Hepatocyte (in vitro differentiated cells): ENCODE data around the gene ALDH18A1. TPM values are rescaled to one million over a fixed set of nuclear protein-coding genes. Genes with fewer than 3 reads are reported as not detected.

ENCODE experiments used
- DNase-seq: peaks from one replicate; pipeline ENCODE4 v3.0.0-alpha.2; 2016; ENCODE audit warnings: low spot score
- H2AFZ ChIP-seq: fragments of 200-600 bp; sonication (generic); 2 replicates; pipeline ENCODE4 v1.6.0; 2016; ENCODE audit warnings: antibody characterized with exemption, mild to moderate bottlenecking
- H3K27ac ChIP-seq: fragments of 200-600 bp; sonication (generic); 2 replicates; pipeline ENCODE4 v1.5.1; 2016; ENCODE audit warnings: mild to moderate bottlenecking
- H3K27me3 ChIP-seq: fragments of 200-600 bp; sonication (generic); 2 replicates; pipeline ENCODE4 v1.6.1; 2016
- H3K36me3 ChIP-seq: fragments of 200-600 bp; sonication (generic); replicated peaks from 2 replicates; pipeline ENCODE4 v1.5.1; 2016; ENCODE audit warnings: low read depth; ENCODE audit not compliant: insufficient read depth
- H3K4me1 ChIP-seq: fragments of 200-600 bp; sonication (generic); 2 replicates; pipeline ENCODE4 v1.5.1; 2016; ENCODE audit warnings: mild to moderate bottlenecking, moderate library complexity; ENCODE audit not compliant: insufficient read depth
- H3K4me2 ChIP-seq: fragments of 200-600 bp; sonication (generic); 2 replicates; pipeline ENCODE4 v1.6.0; 2016
- H3K4me3 ChIP-seq: fragments of 200-600 bp; sonication (generic); 2 replicates; pipeline ENCODE4 v1.5.1; 2016; ENCODE audit warnings: mild to moderate bottlenecking
- H3K79me2 ChIP-seq: fragments of 200-600 bp; sonication (generic); 2 replicates; pipeline ENCODE4 v1.6.0; 2017; ENCODE audit warnings: mild to moderate bottlenecking
- H3K9me2 ChIP-seq: fragments of 200-600 bp; sonication (generic); replicated peaks from 2 replicates; pipeline ENCODE4 v1.6.0; 2017; ENCODE audit warnings: mild to moderate bottlenecking; ENCODE audit not compliant: insufficient read depth
- H3K9me3 ChIP-seq: fragments of 200-600 bp; sonication (generic); 2 replicates; pipeline ENCODE4 v1.5.1; 2016; ENCODE audit warnings: low read depth, mild to moderate bottlenecking
- H4K20me1 ChIP-seq: fragments of 200-600 bp; sonication (generic); 2 replicates; pipeline ENCODE4 v1.6.0; 2016; ENCODE audit warnings: mild to moderate bottlenecking; ENCODE audit not compliant: insufficient read depth, poor library complexity, severe bottlenecking
- CTCF ChIP-seq: fragments of 200-600 bp; sonication (generic); IDR thresholded peaks from 2 replicates; pipeline ENCODE4 v1.5.1; 2016; ENCODE audit warnings: antibody characterized with exemption, mild to moderate bottlenecking; ENCODE audit not compliant: poor library complexity
- EZH2 ChIP-seq: fragments of 200-600 bp; sonication (generic); IDR thresholded peaks from 2 replicates; pipeline ENCODE4 v1.6.1; 2016; ENCODE audit warnings: antibody characterized with exemption, mild to moderate bottlenecking, borderline replicate concordance
- EZH2phosphoT487 ChIP-seq: fragments of 200-600 bp; sonication (generic); IDR thresholded peaks from one replicate; pipeline ENCODE4 v1.6.1; 2018; ENCODE audit warnings: antibody characterized with exemption, mild to moderate bottlenecking, low read depth, moderate library complexity; ENCODE audit not compliant: unreplicated experiment, severe bottlenecking
- WGBS: methylation state at CpG from one replicate; pipeline ENCODE4 v1.1.6; 2016; ENCODE audit warnings: low lambda C conversion rate; ENCODE audit errors: missing lambda C conversion rate; 5-methylcytosine and 5-hydroxymethylcytosine counted together
- polyA plus RNA-seq: library from polyadenylated mRNA; unstranded; fragments of >200 nt; fragmentation: Nextera tagmentation; extraction: Ambion mirVana; gene quantifications from 2 replicates; pipeline ENCODE4 v1.2.1, GENCODE V29; 2016
- total RNA-seq: library from RNA; depleted of rRNA; stranded (reverse); fragments of >200 nt; gene quantifications from 2 replicates; pipeline ENCODE4 v1.2.3, GENCODE V29; 2014

ALDH18A1 gene
- total and polyA plus RNA-seq, 2 experiments from 2014 or later = 105 to 136 TPM

- H3K27ac ChIP-seq = peak overlapping the region; percentile 56
- no peaks in the 10 kb centered on the region for H3K79me2 ChIP-seq
- H4K20me1 ChIP-seq = no peaks in the 10 kb centered on the region
- H3K4me2 ChIP-seq = no peak overlapping the region
- H3K4me1 ChIP-seq = peaks cover 3% of the 10 kb centered on the region
- no peak overlapping the region for H3K4me3 ChIP-seq
- H3K9me3 ChIP-seq = no peaks in the 10 kb centered on the region
- no peaks in the 10 kb centered on the region for H3K9me2 ChIP-seq
- no peaks in the 10 kb centered on the region for H3K27me3 ChIP-seq
- no peak overlapping the region for H2AFZ ChIP-seq
- WGBS = 65% methylated on average over 1 of the region's 1 CpG
- TF ChIP-seq CTCF = no peak
- TF ChIP-seq EZH2 = no peak
- TF ChIP-seq EZH2phosphoT487 = no peak
- no peaks in the 10 kb centered on the region for H3K36me3 ChIP-seq
- DNase-seq = peak; percentile 42
Observed at GRCh38 chr10:95661818-95662217, 5.3 kb upstream of the ALDH18A1 start.

GRCh38 chr10:95660283-95660682 lies 3.8 kb upstream of the ALDH18A1 start:
- no peak overlapping the region for H2AFZ ChIP-seq
- no peak overlapping the region for H3K4me2 ChIP-seq

GRCh38 chr10:95657250-95657649 lies 739 bp upstream of the ALDH18A1 start:
- H3K36me3 ChIP-seq = no peaks in the 10 kb centered on the region
- no peaks in the 10 kb centered on the region for H3K9me2 ChIP-seq
- no peaks in the 10 kb centered on the region for H3K9me3 ChIP-seq
- H3K4me2 ChIP-seq = peak overlapping the region; percentile 77
- H3K79me2 ChIP-seq = peaks cover 39% of the 10 kb centered on the region
- H2AFZ ChIP-seq = peak overlapping the region; percentile 34
- TF ChIP-seq EZH2phosphoT487 = no peak
- TF ChIP-seq EZH2 = no peak
- TF ChIP-seq CTCF = no peak
- peaks cover 2% of the 10 kb centered on the region for H3K4me1 ChIP-seq
- no peaks in the 10 kb centered on the region for H3K27me3 ChIP-seq
- peaks cover 3% of the 10 kb centered on the region for H4K20me1 ChIP-seq
- DNase-seq = no peak
- H3K4me3 ChIP-seq = no peak overlapping the region
- WGBS = 48% methylated on average over 1 of the region's 1 CpG
- peak overlapping the region; percentile 36 for H3K27ac ChIP-seq

More at GRCh38 chr10:95660283-95660682, 3.8 kb upstream of the ALDH18A1 start:
- DNase-seq = no peak
- no peaks in the 10 kb centered on the region for H3K9me3 ChIP-seq
- no peaks in the 10 kb centered on the region for H4K20me1 ChIP-seq
- TF ChIP-seq EZH2phosphoT487 (no peak), EZH2 (no peak), CTCF (no peak)
- no peaks in the 10 kb centered on the region for H3K27me3 ChIP-seq
- no peaks in the 10 kb centered on the region for H3K36me3 ChIP-seq
- peaks cover 3% of the 10 kb centered on the region for H3K4me1 ChIP-seq
- no peaks in the 10 kb centered on the region for H3K9me2 ChIP-seq
- no peak overlapping the region for H3K27ac ChIP-seq
- H3K4me3 ChIP-seq = no peak overlapping the region
- peaks cover 9% of the 10 kb centered on the region for H3K79me2 ChIP-seq
